Measurements from ENCODE around the gene SEMA5B.

DNA sequence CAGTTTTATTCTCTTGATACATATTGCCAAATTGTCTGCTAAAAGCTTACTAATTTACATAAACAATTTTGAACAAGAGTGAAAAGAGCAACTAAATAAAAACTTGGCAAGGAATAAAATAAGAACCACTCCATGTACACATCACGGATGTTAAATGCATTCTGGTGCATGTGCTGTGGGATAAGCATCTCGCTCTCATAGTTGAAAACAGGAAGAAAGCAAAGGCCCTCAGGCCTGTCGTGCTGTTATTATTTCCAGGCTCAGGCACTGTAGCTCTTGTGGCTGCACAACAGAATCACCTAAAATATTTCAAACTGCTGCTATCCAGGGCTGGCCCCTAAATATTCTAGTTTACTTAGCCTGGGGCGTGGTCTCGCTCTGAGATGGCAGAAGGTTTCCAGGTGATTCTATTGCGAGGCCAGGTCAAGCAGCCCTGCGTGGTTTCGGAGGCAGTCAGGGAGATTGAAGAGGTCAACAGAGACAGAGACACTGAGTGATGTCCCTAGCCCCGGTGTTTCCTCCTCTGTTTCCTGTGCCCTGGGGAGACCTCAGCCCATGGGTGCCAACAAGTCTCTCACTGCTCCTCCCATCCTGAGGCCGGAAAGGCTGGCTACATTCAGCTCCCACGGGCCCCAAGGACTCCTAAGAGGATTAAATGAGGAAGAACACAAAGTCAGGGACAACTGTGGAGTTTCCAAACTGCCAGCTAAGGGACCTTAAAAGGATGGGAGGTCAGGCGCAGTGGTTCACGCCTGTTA, 21.1 kb upstream of the SEMA5B start:
- no peak for TF ChIP-seq EZH2 (IDR thresholded peaks at IDR 0.05; ENCODE audit: borderline replicate concordance, low read length)
- TF ChIP-seq, protein P1, sequence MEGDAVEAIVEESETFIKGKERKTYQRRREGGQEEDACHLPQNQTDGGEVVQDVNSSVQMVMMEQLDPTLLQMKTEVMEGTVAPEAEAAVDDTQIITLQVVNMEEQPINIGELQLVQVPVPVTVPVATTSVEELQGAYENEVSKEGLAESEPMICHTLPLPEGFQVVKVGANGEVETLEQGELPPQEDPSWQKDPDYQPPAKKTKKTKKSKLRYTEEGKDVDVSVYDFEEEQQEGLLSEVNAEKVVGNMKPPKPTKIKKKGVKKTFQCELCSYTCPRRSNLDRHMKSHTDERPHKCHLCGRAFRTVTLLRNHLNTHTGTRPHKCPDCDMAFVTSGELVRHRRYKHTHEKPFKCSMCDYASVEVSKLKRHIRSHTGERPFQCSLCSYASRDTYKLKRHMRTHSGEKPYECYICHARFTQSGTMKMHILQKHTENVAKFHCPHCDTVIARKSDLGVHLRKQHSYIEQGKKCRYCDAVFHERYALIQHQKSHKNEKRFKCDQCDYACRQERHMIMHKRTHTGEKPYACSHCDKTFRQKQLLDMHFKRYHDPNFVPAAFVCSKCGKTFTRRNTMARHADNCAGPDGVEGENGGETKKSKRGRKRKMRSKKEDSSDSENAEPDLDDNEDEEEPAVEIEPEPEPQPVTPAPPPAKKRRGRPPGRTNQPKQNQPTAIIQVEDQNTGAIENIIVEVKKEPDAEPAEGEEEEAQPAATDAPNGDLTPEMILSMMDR (IDR thresholded peaks at IDR 0.05; ENCODE audit: low read length): no peak
